Neural cell (in vitro differentiated cells): ENCODE measurements around the gene HPS5. TPM values are rescaled to one million over a fixed set of nuclear protein-coding genes. Genes with fewer than 3 reads are reported as not detected.

Experiments used
- H2AFZ ChIP-seq: fragments of 200-600, 300-800 bp; sonication (generic), shearing (Covaris generic); 2 replicates; pipeline ENCODE4 v1.6.0; 2014; ENCODE audit warnings: low read depth, mild to moderate bottlenecking, antibody characterized with exemption, low read length, moderate library complexity
- H3F3A ChIP-seq: fragments of 200-600 bp; shearing (Covaris generic); 2 replicates; pipeline ENCODE4 v1.6.1; 2016; ENCODE audit warnings: mild to moderate bottlenecking, moderate library complexity, mixed read lengths, antibody characterized with exemption, low read length; ENCODE audit not compliant: insufficient read depth, poor library complexity, severe bottlenecking
- H3K27ac ChIP-seq: fragments of 200-600, 300-800 bp; sonication (generic), shearing (Covaris generic); 2 replicates; pipeline ENCODE4 v1.5.1; 2014; ENCODE audit warnings: mild to moderate bottlenecking, low read length, moderate library complexity
- H3K27me3 ChIP-seq: fragments of 300-800, 200-600 bp; sonication (generic), shearing (Covaris generic); 2 replicates; pipeline ENCODE4 v1.6.0; 2014; ENCODE audit warnings: mild to moderate bottlenecking, low read depth, low read length, moderate library complexity; ENCODE audit not compliant: insufficient read depth
- H3K36me3 ChIP-seq: fragments of 300-800, 200-600 bp; sonication (generic), shearing (Covaris generic); 2 replicates; pipeline ENCODE4 v1.5.1; 2014; ENCODE audit warnings: mild to moderate bottlenecking, antibody characterized with exemption, low read length, moderate library complexity; ENCODE audit not compliant: insufficient read depth
- H3K4me2 ChIP-seq: fragments of 300-800, 200-600 bp; sonication (generic), shearing (Covaris generic); 2 replicates; pipeline ENCODE4 v1.6.0; 2014; ENCODE audit warnings: mild to moderate bottlenecking, low read length
- H3K4me3 ChIP-seq: fragments of 300-800, 200-600 bp; sonication (generic), shearing (Covaris generic); 2 replicates; pipeline ENCODE4 v1.5.1; 2014; ENCODE audit warnings: mild to moderate bottlenecking, low read length, moderate library complexity
- H3K79me2 ChIP-seq: fragments of 200-600 bp; shearing (Covaris generic); replicated peaks from 2 replicates; pipeline ENCODE4 v1.6.0; 2014; ENCODE audit warnings: mild to moderate bottlenecking, low read length, moderate library complexity; ENCODE audit not compliant: insufficient read depth
- H3K9ac ChIP-seq: fragments of 300-800, 200-600 bp; sonication (generic), shearing (Covaris generic); 2 replicates; pipeline ENCODE4 v1.6.1; 2016; ENCODE audit warnings: mild to moderate bottlenecking, low read length, mixed read lengths
- H3K9me2 ChIP-seq: fragments of 200-600 bp; shearing (Covaris generic); 2 replicates; pipeline ENCODE4 v1.6.1; 2016; ENCODE audit warnings: mild to moderate bottlenecking, low read length, mixed read lengths; ENCODE audit not compliant: insufficient read depth
- H3K9me3 ChIP-seq: fragments of 200-600, 300-800 bp; sonication (generic), shearing (Covaris generic); 2 replicates; pipeline ENCODE4 v1.6.1; 2016; ENCODE audit warnings: mild to moderate bottlenecking, mixed run types, low read length, moderate library complexity, mixed read lengths
- H4K20me1 ChIP-seq: fragments of 200-600 bp; shearing (Covaris generic); 2 replicates; pipeline ENCODE4 v1.6.1; 2016; ENCODE audit warnings: mild to moderate bottlenecking, mixed run types; ENCODE audit not compliant: insufficient read depth
- EP300 ChIP-seq: fragments of 450-650 bp; conservative IDR thresholded peaks from 2 replicates; pipeline ENCODE4 v1.6.1; 2014; ENCODE audit warnings: antibody characterized with exemption, mild to moderate bottlenecking, moderate library complexity; ENCODE audit not compliant: poor library complexity, severe bottlenecking
- EZH2 ChIP-seq: fragments of 200-600, 300-800 bp; shearing (Covaris generic), sonication (generic); IDR thresholded peaks from 2 replicates; pipeline ENCODE4 v1.6.1; 2014; ENCODE audit warnings: antibody characterized with exemption, low read length, borderline replicate concordance, mild to moderate bottlenecking; ENCODE audit not compliant: insufficient read depth, poor library complexity, severe bottlenecking
- MXI1 ChIP-seq: fragments of 450-650 bp; conservative IDR thresholded peaks from 2 replicates; pipeline ENCODE4 v1.6.1; 2014; ENCODE audit warnings: antibody characterized with exemption, mild to moderate bottlenecking; ENCODE audit not compliant: poor library complexity, severe bottlenecking
- POLR2AphosphoS5 ChIP-seq: IDR thresholded peaks from 2 replicates; pipeline ENCODE4 v1.6.1; 2012
- RAD21 ChIP-seq: fragments of 450-650 bp; conservative IDR thresholded peaks from 2 replicates; pipeline ENCODE4 v1.6.1; 2014; ENCODE audit warnings: antibody characterized with exemption, mild to moderate bottlenecking, moderate library complexity
- SMC3 ChIP-seq: fragments of 450-650 bp; conservative IDR thresholded peaks from 2 replicates; pipeline ENCODE4 v1.6.1; 2014; ENCODE audit warnings: antibody characterized with exemption, mild to moderate bottlenecking, moderate library complexity; ENCODE audit not compliant: poor library complexity
- TAF1 ChIP-seq: IDR thresholded peaks from 2 replicates; pipeline ENCODE4 v1.6.1; 2012; ENCODE audit warnings: low read depth
- polyA plus RNA-seq: library from polyadenylated mRNA; depleted of rRNA; stranded (reverse); fragments of >200 nt; gene quantifications from 2 replicates; pipeline ENCODE4 v1.2.3, GENCODE V29; 2014
- TF ChIP-seq, protein P1 (sequence below): IDR thresholded peaks from 2 replicates; pipeline ENCODE4 v1.6.1; 2012; ENCODE audit warnings: borderline replicate concordance
- TF ChIP-seq, protein P2 (sequence below): fragments of 450-650 bp; IDR thresholded peaks from 2 replicates; pipeline ENCODE4 v1.5.1; 2014; ENCODE audit warnings: antibody characterized with exemption, mild to moderate bottlenecking, moderate library complexity; ENCODE audit not compliant: poor library complexity, severe bottlenecking

Gene HPS5
- polyA plus RNA-seq, 1 donor from 2014 or later, result 28.5 TPM

DNA sequence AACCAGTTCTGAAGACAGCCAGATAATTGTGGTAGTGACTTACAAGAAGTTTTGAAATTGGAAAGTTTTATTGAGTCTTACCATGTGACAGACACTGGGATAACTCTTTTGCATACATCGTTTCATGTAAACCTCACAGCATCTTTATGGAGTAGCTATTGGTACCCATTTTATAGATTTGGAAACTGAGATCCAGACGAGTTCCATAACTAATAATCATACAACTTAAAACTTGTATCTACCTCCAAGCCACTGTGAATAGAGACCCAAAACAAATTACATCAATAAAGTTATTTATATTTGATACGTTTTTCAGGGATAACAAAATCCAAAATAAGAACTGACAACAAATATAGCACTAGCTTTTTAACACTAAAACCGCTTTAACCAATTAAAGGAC lies 36.7 kb upstream of the HPS5 start:
- H3K36me3 ChIP-seq, result peaks cover 11% of the 10 kb centered on the region
- no peak overlapping the region for H3K9ac ChIP-seq
- no peaks in the 10 kb centered on the region for H3K9me2 ChIP-seq

DNA sequence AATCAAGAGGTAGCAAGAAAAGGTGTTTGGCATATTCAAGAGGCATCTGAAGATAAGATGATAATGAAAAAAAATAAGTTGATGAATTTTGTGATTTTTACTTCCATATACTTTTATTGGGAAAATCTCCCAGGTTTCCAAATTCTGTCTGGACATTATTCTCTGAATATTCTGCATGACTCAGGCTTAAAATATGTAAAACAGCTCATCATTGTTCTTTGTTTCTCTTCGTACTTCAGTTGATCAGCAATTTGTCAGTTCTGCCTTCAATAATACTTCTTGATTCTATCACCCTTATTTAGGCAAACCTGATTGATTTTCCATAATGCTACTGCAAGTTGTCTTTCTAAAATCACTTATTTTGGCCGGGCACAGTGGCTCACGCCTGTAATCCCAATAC lies 30.6 kb upstream of the HPS5 start:
- no peak overlapping the region for H3K4me3 ChIP-seq

More for the DNA sequence above, 36.7 kb upstream of the HPS5 start:
- Histone ChIP-seq H3K9me3 (no peaks in the 10 kb centered on the region), H2AFZ (no peak overlapping the region), H3F3A (no peaks in the 10 kb centered on the region), H3K27ac (no peak overlapping the region), H4K20me1 (no peaks in the 10 kb centered on the region), H3K27me3 (no peaks in the 10 kb centered on the region), H3K79me2 (no peaks in the 10 kb centered on the region), H3K4me2 (no peak overlapping the region), H3K4me3 (no peak overlapping the region)
- TF ChIP-seq, protein P1, sequence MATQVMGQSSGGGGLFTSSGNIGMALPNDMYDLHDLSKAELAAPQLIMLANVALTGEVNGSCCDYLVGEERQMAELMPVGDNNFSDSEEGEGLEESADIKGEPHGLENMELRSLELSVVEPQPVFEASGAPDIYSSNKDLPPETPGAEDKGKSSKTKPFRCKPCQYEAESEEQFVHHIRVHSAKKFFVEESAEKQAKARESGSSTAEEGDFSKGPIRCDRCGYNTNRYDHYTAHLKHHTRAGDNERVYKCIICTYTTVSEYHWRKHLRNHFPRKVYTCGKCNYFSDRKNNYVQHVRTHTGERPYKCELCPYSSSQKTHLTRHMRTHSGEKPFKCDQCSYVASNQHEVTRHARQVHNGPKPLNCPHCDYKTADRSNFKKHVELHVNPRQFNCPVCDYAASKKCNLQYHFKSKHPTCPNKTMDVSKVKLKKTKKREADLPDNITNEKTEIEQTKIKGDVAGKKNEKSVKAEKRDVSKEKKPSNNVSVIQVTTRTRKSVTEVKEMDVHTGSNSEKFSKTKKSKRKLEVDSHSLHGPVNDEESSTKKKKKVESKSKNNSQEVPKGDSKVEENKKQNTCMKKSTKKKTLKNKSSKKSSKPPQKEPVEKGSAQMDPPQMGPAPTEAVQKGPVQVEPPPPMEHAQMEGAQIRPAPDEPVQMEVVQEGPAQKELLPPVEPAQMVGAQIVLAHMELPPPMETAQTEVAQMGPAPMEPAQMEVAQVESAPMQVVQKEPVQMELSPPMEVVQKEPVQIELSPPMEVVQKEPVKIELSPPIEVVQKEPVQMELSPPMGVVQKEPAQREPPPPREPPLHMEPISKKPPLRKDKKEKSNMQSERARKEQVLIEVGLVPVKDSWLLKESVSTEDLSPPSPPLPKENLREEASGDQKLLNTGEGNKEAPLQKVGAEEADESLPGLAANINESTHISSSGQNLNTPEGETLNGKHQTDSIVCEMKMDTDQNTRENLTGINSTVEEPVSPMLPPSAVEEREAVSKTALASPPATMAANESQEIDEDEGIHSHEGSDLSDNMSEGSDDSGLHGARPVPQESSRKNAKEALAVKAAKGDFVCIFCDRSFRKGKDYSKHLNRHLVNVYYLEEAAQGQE, result no peak
- TF ChIP-seq, protein P2, sequence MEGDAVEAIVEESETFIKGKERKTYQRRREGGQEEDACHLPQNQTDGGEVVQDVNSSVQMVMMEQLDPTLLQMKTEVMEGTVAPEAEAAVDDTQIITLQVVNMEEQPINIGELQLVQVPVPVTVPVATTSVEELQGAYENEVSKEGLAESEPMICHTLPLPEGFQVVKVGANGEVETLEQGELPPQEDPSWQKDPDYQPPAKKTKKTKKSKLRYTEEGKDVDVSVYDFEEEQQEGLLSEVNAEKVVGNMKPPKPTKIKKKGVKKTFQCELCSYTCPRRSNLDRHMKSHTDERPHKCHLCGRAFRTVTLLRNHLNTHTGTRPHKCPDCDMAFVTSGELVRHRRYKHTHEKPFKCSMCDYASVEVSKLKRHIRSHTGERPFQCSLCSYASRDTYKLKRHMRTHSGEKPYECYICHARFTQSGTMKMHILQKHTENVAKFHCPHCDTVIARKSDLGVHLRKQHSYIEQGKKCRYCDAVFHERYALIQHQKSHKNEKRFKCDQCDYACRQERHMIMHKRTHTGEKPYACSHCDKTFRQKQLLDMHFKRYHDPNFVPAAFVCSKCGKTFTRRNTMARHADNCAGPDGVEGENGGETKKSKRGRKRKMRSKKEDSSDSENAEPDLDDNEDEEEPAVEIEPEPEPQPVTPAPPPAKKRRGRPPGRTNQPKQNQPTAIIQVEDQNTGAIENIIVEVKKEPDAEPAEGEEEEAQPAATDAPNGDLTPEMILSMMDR, result no peak
- TF ChIP-seq EP300 (no peak), TAF1 (no peak), POLR2AphosphoS5 (no peak), RAD21 (no peak), MXI1 (no peak), EZH2 (no peak), SMC3 (no peak)

More for the DNA sequence above, 30.6 kb upstream of the HPS5 start:
- H3K4me2 ChIP-seq, result no peak overlapping the region
- no peak overlapping the region for H2AFZ ChIP-seq
- no peaks in the 10 kb centered on the region for H3F3A ChIP-seq
- H3K9me2 ChIP-seq, result no peaks in the 10 kb centered on the region
- no peaks in the 10 kb centered on the region for H3K9me3 ChIP-seq
- H3K36me3 ChIP-seq, result peaks cover 4% of the 10 kb centered on the region
- H3K27me3 ChIP-seq, result no peaks in the 10 kb centered on the region
- no peak for TF ChIP-seq SMC3
- TF ChIP-seq TAF1, result no peak
- TF ChIP-seq, protein P2, result no peak
- no peak for TF ChIP-seq POLR2AphosphoS5
- TF ChIP-seq RAD21, result no peak
- no peak for TF ChIP-seq EP300
- no peak for TF ChIP-seq EZH2
- no peak for TF ChIP-seq MXI1
- TF ChIP-seq, protein P1, result no peak
- H3K27ac ChIP-seq, result no peak overlapping the region
- no peaks in the 10 kb centered on the region for H4K20me1 ChIP-seq
- no peak overlapping the region for H3K9ac ChIP-seq
- H3K79me2 ChIP-seq, result no peaks in the 10 kb centered on the region
